Activated CD8-positive, alpha-beta memory T cell treated with anti-CD3 and anti-CD28 coated beads for 1 hour (primary cell): ENCODE results near the gene SNORC.

ENCODE experiments used
- DNase-seq, 2 donors: peaks; one replicate each; pipeline ENCODE4 v3.0.0-alpha.2; 2020; ENCODE audit warnings: low read depth in 1 of 2; ENCODE audit errors: extremely low read depth in 1 of 2

SNORC gene

GRCh38 chr2:232869138-232870017 lies 686 bp upstream of the SNORC start:
- DNase-seq, result no peak

GRCh38 chr2:232870766-232871371 lies 805 bp downstream of the SNORC start:
- no peak for DNase-seq

- no peak for DNase-seq
Measured at GRCh38 chr2:232871418-232871834, 1.4 kb downstream of the SNORC start.

DNA sequence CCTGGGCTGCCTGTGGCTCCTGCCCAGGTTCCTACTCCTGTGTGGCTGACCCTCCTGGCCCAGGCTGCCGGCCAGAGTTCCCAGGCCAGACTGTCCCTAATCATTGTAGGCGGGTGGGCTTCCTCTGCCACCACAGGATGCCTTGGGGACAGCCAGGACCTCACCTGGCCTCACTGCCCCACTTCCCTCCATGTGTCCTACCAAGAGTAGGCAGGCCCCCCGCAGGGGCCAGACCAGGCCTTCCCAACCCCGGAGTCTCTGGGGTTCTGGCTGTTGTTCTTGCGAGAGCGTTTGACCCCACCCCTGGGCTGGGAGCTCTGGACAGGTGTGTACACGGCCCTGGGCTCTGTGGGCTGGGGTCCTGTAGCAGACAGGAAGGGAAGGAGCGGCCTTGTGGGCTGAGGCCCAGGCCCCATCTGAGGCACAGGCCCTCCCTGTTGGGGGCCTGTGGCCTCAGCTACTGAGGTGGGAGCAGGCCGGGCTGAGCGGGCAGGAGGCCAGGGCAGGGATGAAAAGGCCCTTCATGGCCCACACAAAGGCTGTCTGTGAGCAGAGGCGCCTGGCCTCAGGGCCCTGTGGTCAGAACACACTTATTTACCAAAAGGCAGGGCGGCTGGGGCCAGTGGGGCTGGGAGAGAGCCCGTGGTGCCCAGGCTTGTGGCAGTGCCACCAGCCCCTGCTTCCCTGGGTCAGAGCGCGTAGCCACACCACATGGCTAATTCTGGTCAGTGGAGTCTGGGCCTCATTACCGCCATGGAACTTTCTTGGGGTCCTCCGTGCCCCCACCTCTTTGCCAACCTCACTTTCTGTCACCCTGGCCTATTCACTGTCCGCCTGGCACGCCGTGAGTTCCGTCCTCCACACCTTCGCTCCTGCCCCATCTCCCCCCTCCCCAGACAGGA lies 2.0 kb downstream of the SNORC start:
- no peak for DNase-seq

DNA sequence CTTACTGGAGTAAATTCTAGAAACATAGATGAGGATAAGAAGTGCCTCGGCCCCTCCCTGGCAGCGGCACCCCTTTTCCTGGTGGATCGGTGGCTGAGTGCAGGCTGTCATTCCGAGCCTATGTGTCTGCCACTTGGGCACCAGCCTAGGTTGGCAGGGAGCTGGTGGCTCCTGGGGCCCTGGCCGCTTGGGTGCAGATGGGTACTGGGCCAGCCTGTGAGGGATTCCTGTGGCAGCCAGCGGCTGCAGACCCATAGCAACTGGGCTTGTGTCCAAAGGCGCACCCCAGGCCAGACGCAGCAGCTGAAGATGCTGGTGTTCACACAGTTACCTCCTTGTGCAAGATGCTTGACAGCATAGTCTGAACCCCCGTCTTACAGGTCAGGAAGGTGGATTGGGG lies 2.8 kb downstream of the SNORC start:
- DNase-seq, result no peak

DNA sequence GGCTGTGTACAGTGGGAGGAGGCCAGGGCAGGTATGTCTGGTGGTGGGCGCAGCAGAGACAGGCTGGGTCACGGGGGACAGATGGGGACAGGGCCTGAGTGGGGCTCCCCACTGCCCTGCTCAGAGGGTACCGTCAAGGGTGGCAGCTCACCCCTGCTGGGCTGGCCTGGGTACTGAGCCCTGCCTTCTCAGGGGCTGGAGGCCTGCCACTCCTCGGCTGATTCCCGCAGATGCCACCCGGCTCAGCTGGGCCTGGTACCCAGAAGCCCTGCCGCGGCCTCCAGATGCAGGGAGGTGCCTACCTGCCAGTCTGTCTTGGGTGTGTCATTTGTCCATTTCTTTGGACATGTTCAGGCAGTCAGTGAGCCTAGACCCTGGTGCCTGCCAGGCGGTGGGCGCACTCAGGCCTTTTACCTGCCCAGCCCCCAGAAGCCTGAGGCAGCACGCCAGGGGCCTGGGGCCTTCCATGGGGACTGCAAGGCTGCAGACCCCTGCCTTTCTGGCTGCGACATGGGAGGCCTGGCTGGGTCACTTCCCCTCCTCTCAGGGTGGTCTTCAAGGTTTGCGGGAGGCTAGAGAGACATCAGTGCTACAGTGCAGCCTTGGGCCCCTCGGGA lies 3.3 kb downstream of the SNORC start:
- no peak for DNase-seq

- no peak for DNase-seq
Measured at GRCh38 chr2:232873909-232874641, 4.0 kb downstream of the SNORC start.

GRCh38 chr2:232874677-232875223 lies 4.7 kb downstream of the SNORC start:
- DNase-seq, result no peak

GRCh38 chr2:232875256-232876121 lies 5.4 kb downstream of the SNORC start:
- no peak for DNase-seq

- no peak for DNase-seq
Measured at GRCh38 chr2:232876161-232876977, 6.3 kb downstream of the SNORC start.

DNA sequence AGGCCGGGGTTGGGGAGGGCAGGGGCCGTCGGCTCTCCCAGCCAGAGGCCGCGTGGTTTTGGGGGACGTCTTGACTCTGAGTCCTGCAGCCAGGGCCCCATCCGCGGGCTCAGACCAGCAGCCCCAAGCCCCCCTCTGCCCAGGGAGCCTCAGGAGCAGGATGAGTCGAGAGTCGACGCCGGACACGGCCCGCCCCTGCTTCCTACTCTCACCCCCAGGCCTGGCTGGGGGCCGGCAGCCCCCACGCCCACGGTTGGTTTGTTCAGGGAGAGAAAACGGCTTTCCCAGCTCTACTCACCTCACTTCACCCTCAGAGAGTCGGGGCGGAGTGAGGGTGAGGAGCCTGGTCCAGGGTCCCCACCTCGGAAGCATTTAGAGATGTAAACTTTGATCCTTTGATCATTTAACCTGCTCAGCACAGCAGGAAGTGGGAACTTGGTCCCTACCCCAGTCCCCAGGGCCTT lies 6.9 kb downstream of the SNORC start:
- no peak for DNase-seq

DNA sequence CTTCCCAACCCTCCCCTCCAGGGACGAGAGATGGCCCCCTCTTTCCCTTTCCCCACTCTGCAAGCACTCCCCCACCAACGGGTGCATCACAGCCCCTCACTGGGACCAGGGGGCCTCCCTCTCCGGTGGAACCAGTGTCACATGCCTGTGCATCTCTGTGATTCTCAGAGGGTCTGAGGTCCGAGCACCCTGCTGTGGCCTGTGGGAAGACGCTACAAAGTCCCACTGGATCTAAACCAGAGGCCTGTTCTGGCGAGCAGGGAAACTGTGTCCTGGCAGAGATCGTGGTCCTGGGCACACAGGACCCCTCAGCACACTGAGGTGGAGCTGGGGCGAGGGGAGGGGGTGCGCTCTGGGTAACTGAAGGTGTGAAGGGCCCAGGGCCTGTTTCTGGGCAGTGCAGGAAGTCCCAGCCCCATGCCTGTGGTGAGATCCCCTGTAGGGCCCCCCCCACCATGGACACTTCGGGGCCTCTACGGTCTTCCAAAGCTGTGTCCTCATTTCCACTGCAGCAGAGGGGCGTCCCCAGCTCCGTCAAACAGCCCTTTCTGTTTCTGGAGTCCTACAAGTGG lies 8.0 kb downstream of the SNORC start:
- DNase-seq, result no peak

DNA sequence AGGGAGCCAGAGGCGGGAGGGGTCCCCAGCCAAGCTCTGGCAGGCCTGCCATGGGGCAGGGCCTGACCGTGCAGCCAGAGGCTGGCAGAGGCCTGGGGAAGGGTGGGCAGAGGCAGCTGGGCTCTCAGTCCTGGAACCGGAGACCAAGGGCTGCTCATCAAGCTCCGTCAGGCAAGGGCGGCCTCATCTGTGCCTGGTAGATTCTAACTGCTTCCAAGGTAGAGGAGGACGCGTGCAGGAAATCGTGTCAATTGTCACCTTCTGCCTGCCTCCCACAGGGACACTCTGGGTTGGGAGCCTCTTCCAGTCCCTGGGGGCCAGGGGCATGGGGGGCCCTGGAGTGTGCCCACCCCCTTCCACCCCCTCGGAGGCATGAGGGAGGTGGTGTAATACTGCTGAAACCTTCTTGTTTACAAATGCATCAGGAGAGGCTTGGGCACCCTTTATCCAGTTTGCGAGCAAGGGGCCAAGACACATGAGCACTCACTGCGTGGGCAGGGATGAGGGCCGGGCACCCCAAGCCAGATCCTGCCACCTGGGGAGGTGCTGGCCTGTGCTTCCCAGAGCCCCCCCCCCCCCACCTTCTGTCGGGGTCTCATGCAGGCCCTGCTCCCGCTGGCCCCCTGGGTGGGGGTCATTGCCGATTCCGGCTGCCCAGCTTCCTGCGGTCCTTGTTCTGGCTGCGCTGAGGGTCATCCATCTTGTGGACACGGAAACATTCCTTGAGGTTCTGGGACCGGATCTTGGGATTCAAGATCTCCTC lies 9.0 kb downstream of the SNORC start:
- DNase-seq, result no peak

DNA sequence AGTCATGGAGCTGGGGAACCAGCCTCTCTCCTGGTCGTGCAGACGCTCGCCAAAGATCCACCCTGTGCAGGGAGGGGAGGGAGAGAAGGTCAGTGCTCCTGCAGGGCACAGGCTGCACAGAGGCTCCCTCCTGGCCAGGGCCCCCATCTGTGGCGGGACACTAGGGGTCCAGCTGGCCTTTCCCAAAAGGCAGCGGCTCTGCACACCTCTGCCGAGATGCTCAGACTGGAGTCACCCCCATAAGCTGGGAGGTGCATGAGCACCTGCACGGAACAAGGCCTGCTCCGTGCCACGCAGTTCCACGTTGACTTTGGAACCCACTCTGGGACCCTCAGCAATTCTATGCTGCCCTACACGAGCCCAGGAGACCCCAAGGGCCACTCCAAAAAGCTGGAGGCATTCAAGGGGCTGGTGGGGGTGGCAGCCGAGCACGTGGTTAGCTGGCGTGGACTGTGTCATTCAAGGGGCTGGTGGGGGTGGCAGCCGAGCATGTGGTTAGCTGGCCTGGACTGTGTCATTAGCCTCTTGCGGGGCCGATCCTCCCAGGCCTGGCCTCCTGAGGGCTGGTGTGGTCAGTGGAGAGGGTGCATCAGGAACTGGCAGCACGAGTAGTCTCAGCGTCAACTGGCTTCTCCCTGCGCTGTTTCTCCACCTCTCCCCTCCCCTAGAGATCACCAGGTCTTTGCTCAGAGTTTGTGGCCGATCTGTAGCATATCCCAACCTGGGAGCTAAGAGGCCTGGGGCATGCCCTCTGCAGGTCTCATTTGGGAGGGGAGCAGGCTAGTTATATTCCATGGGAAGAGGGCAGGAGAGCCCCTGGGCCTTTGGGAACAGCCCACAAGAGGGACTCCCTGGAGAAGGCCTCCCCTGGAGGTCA lies 9.8 kb downstream of the SNORC start:
- DNase-seq, result no peak

DNA sequence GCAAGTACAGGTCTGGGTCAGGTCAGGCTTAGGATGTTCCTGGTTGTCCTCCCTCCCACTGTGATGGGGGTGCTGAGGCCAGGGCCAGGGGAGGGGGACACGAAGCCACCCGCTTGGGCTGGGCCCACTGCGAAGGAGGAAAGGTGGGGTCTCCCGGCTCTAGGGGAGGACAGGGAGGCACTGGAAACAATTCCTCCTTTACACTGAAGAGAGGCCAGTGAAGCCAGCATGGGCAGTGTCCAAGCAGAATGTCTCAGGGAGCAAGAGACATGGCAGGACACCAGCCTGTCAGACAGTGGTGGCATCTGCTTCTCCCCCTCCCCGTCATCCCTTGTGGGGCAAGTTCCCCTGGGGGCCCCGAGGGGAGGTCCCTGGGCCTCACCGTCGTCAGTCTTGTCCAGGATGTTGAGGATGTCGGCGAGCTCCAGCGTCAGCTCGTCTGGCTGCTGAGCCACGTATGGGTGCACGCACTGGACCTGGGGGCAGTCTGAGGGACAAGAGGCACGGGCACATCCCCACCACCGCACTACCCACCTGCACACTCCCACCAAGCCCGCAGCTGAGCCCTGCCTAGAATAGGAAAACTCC lies 10.8 kb downstream of the SNORC start:
- DNase-seq, result no peak

- no peak for DNase-seq
Measured at GRCh38 chr2:232882085-232882484, 12.0 kb downstream of the SNORC start.
